GM23338 (cell line): ENCODE measurements around the gene FDX1. TPM values are rescaled to one million over a fixed set of nuclear protein-coding genes. Genes with fewer than 3 reads are reported as not detected.

Source experiments
- ATAC-seq: fragments of 200-7000 bp; cut with Tn5 transposase; 3 replicates; pipeline ENCODE4 v1.9.1; 2020
- DNase-seq: peaks from one replicate; pipeline ENCODE4 v3.0.0-alpha.2; 2015; ENCODE audit warnings: low spot score
- H2AFZ ChIP-seq: fragments of 200-600 bp; sonication (generic); 2 replicates; pipeline ENCODE4 v1.8.0; 2016; ENCODE audit warnings: antibody characterized with exemption, mild to moderate bottlenecking, moderate library complexity
- H3F3A ChIP-seq: fragments of 200-600 bp; sonication (generic); replicated peaks from 2 replicates; pipeline ENCODE4 v1.8.0; 2017; ENCODE audit warnings: antibody characterized with exemption, mixed run types, low read depth
- H3K27ac ChIP-seq: fragments of 200-600 bp; sonication (generic); 2 replicates; pipeline ENCODE4 v1.6.1; 2016; ENCODE audit warnings: low read depth
- H3K27me3 ChIP-seq: fragments of 200-600 bp; sonication (generic); 2 replicates; pipeline ENCODE4 v1.8.0; 2016; ENCODE audit warnings: mild to moderate bottlenecking, mixed run types, moderate library complexity; ENCODE audit not compliant: insufficient read depth
- H3K36me3 ChIP-seq: fragments of 200-600 bp; sonication (generic); 2 replicates; pipeline ENCODE4 v1.8.0; 2016; ENCODE audit warnings: mild to moderate bottlenecking; ENCODE audit not compliant: insufficient read depth
- H3K4me1 ChIP-seq: fragments of 200-600 bp; sonication (generic); 2 replicates; pipeline ENCODE4 v1.8.0; 2016; ENCODE audit warnings: mild to moderate bottlenecking, moderate library complexity; ENCODE audit not compliant: insufficient read depth
- H3K4me2 ChIP-seq: fragments of 200-600 bp; sonication (generic); 2 replicates; pipeline ENCODE4 v1.7.1; 2017; ENCODE audit warnings: mixed run types
- H3K4me3 ChIP-seq: fragments of 200-600 bp; sonication (generic); 2 replicates; pipeline ENCODE4 v1.6.1; 2016; ENCODE audit warnings: mixed run types
- H3K79me2 ChIP-seq: fragments of 200-600 bp; sonication (generic); replicated peaks from 2 replicates; pipeline ENCODE4 v1.8.0; 2017; ENCODE audit warnings: mild to moderate bottlenecking; ENCODE audit not compliant: insufficient read depth
- H3K9me2 ChIP-seq: fragments of 200-600 bp; sonication (generic); 2 replicates; pipeline ENCODE4 v1.8.0; 2017; ENCODE audit not compliant: insufficient read depth
- H4K20me1 ChIP-seq: fragments of 200-600 bp; sonication (generic); replicated peaks from 2 replicates; pipeline ENCODE4 v1.8.0; 2017; ENCODE audit warnings: mild to moderate bottlenecking; ENCODE audit not compliant: insufficient read depth
- H3K27ac Mint-ChIP-seq: 2 replicates; pipeline ENCODE4 v1.8.0; 2020; ENCODE audit warnings: inconsistent platforms, mild to moderate bottlenecking, moderate library complexity, mixed read lengths
- H3K27me3 Mint-ChIP-seq: 3 replicates; pipeline ENCODE4 v1.8.0; 2022; ENCODE audit warnings: low read depth, mild to moderate bottlenecking, moderate library complexity, mixed read lengths, inconsistent platforms; ENCODE audit not compliant: insufficient read depth, poor library complexity
- H3K36me3 Mint-ChIP-seq: 3 replicates; pipeline ENCODE4 v1.8.0; 2021; ENCODE audit warnings: low read depth, mild to moderate bottlenecking, inconsistent platforms, moderate library complexity, mixed read lengths
- H3K4me1 Mint-ChIP-seq: 3 replicates; pipeline ENCODE4 v1.8.0; 2020; ENCODE audit warnings: mild to moderate bottlenecking, inconsistent platforms, mixed read lengths
- H3K4me3 Mint-ChIP-seq: 3 replicates; pipeline ENCODE4 v1.8.0; 2021; ENCODE audit warnings: moderate library complexity, mild to moderate bottlenecking, inconsistent platforms, mixed read lengths
- H3K9me3 Mint-ChIP-seq: 3 replicates; pipeline ENCODE4 v1.8.0; 2020; ENCODE audit warnings: moderate library complexity, mild to moderate bottlenecking, inconsistent platforms, mixed read lengths
- CREB1 ChIP-seq: fragments of 250-450 bp; sonication (Bioruptor Pico); IDR thresholded peaks from 2 replicates; pipeline ENCODE4 v1.5.0; 2020; ENCODE audit warnings: low read depth, mild to moderate bottlenecking, moderate library complexity
- ETS1 ChIP-seq: IDR thresholded peaks from 2 replicates; pipeline ENCODE4 v1.6.1; 2016; ENCODE audit warnings: antibody characterized with exemption
- EZH2phosphoT487 ChIP-seq: fragments of 200-600 bp; sonication (generic); IDR thresholded peaks from one replicate; pipeline ENCODE4 v1.8.1; 2018; ENCODE audit warnings: antibody characterized with exemption; ENCODE audit not compliant: unreplicated experiment
- JUNB ChIP-seq: IDR thresholded peaks from one replicate; pipeline ENCODE4 v1.6.1; 2016; ENCODE audit warnings: antibody characterized with exemption; ENCODE audit not compliant: unreplicated experiment
- NANOG ChIP-seq: IDR thresholded peaks from 2 replicates; pipeline ENCODE4 v1.6.1; 2016; ENCODE audit warnings: antibody characterized with exemption, borderline replicate concordance
- POLR2AphosphoS5 ChIP-seq: IDR thresholded peaks from 2 replicates; pipeline ENCODE4 v1.6.1; 2016; ENCODE audit warnings: antibody characterized with exemption, low read depth
- REST ChIP-seq: IDR thresholded peaks from one replicate; pipeline ENCODE4 v1.6.1; 2018; ENCODE audit warnings: antibody characterized with exemption; ENCODE audit not compliant: unreplicated experiment
- STAT1 ChIP-seq: IDR thresholded peaks from one replicate; pipeline ENCODE4 v1.6.1; 2016; ENCODE audit warnings: antibody characterized with exemption; ENCODE audit not compliant: unreplicated experiment
- ZNF114 ChIP-seq: fragments of 250-450 bp; sonication (Bioruptor Pico); IDR thresholded peaks from 2 replicates; pipeline ENCODE4 v1.5.0; 2020; ENCODE audit warnings: mild to moderate bottlenecking, moderate library complexity
- ZNF331 ChIP-seq: fragments of 250-450 bp; sonication (Bioruptor Pico); IDR thresholded peaks from 2 replicates; pipeline ENCODE4 v1.5.0; 2020; ENCODE audit warnings: low read depth, mild to moderate bottlenecking, moderate library complexity
- ZNF462 ChIP-seq: fragments of 250-450 bp; sonication (Bioruptor Pico); IDR thresholded peaks from 2 replicates; pipeline ENCODE4 v1.5.0; 2020; ENCODE audit warnings: mild to moderate bottlenecking, moderate library complexity
- polyA plus RNA-seq: library from polyadenylated mRNA; unstranded; fragments of >200 nt; fragmentation: Nextera tagmentation; extraction: Ambion mirVana; gene quantifications from 2 replicates; pipeline ENCODE4 v1.2.1, GENCODE V29; 2016
- total RNA-seq: library from RNA; depleted of rRNA; stranded (reverse); fragments of >200 nt; shearing (Covaris generic); gene quantifications from 2 replicates; pipeline ENCODE4 v1.2.3, GENCODE V29; 2014

Gene FDX1
- total and polyA plus RNA-seq, 2 experiments from 2014 or later: 11.1 to 15.9 TPM

GRCh38 chr11:110446594-110446993, 16.8 kb downstream of the FDX1 start (continued):
- TF ChIP-seq REST: no peak
- TF ChIP-seq JUNB: no peak

GRCh38 chr11:110447343-110447742, 17.6 kb downstream of the FDX1 start:
- H3K27ac Mint-ChIP-seq: no peak overlapping the region
- TF ChIP-seq ZNF114 (CRISPR knock-in tag) (no peak), STAT1 (no peak), ZNF331 (no peak), ZNF462 (CRISPR knock-in tag) (no peak), ETS1 (no peak), POLR2AphosphoS5 (no peak), EZH2phosphoT487 (no peak), REST (no peak), CREB1 (CRISPR knock-in tag) (no peak), JUNB (no peak), NANOG (no peak)

More at GRCh38 chr11:110447343-110447742, 17.6 kb downstream of the FDX1 start:
- Histone ChIP-seq H3K9me2 (no peaks in the 10 kb centered on the region), H3K4me2 (no peak overlapping the region), H3K79me2 (no peaks in the 10 kb centered on the region; the same call in 1 of the 2 replicates), H3K4me1 (no peaks in the 10 kb centered on the region), H3F3A (no peaks in the 10 kb centered on the region), H4K20me1 (0 out of 2 replicates have a peak, but pooled peaks cover 4% of the 10 kb centered on the region), H2AFZ (no peak overlapping the region), H3K27ac (no peak overlapping the region), H3K36me3 (no peaks in the 10 kb centered on the region), H3K4me3 (no peak overlapping the region), H3K27me3 (no peaks in the 10 kb centered on the region)
- DNase-seq (no peak), ATAC-seq (no peak)
- no peak overlapping the region for H3K4me3 Mint-ChIP-seq
- H3K9me3 Mint-ChIP-seq: no peaks in the 10 kb centered on the region; the same call in 2 of the 3 replicates
- peaks cover 20% of the 10 kb centered on the region for H3K36me3 Mint-ChIP-seq
- H3K27me3 Mint-ChIP-seq: peaks cover 3% of the 10 kb centered on the region
- no peaks in the 10 kb centered on the region for H3K4me1 Mint-ChIP-seq
